ENCODE measurements around the gene LRR1.

LRR1 gene

DNA sequence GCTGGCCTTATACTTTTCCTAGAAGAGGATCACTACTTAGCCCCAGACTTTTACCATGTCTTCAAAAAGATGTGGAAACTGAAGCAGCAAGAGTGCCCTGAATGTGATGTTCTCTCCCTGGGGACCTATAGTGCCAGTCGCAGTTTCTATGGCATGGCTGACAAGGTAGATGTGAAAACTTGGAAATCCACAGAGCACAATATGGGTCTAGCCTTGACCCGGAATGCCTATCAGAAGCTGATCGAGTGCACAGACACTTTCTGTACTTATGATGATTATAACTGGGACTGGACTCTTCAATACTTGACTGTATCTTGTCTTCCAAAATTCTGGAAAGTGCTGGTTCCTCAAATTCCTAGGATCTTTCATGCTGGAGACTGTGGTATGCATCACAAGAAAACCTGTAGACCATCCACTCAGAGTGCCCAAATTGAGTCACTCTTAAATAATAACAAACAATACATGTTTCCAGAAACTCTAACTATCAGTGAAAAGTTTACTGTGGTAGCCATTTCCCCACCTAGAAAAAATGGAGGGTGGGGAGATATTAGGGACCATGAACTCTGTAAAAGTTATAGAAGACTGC lies 23.4 kb downstream of the LRR1 start:
- DNase-seq (ENCODE audit: low read depth, low spot score), result no peak
- peak overlapping the region; percentile 93 for H3K4me3 ChIP-seq (ENCODE audit: low read depth, low read length)
- TF ChIP-seq, protein P1, sequence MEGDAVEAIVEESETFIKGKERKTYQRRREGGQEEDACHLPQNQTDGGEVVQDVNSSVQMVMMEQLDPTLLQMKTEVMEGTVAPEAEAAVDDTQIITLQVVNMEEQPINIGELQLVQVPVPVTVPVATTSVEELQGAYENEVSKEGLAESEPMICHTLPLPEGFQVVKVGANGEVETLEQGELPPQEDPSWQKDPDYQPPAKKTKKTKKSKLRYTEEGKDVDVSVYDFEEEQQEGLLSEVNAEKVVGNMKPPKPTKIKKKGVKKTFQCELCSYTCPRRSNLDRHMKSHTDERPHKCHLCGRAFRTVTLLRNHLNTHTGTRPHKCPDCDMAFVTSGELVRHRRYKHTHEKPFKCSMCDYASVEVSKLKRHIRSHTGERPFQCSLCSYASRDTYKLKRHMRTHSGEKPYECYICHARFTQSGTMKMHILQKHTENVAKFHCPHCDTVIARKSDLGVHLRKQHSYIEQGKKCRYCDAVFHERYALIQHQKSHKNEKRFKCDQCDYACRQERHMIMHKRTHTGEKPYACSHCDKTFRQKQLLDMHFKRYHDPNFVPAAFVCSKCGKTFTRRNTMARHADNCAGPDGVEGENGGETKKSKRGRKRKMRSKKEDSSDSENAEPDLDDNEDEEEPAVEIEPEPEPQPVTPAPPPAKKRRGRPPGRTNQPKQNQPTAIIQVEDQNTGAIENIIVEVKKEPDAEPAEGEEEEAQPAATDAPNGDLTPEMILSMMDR (IDR thresholded peaks at IDR 0.05; ENCODE audit: insufficient read depth, low read length, missing control alignments), result no peak
- ChIA-PET CTCF (interaction anchor here (0.7 to 6.6 kb wide), 6 partner anchors 10 to 230 kb away, joined by 3 to 44 read pairs (median 6); partner anchors contain the start of genes DNAAF2, NEMF and RPS29), POLR2A (no interaction called here)

DNA sequence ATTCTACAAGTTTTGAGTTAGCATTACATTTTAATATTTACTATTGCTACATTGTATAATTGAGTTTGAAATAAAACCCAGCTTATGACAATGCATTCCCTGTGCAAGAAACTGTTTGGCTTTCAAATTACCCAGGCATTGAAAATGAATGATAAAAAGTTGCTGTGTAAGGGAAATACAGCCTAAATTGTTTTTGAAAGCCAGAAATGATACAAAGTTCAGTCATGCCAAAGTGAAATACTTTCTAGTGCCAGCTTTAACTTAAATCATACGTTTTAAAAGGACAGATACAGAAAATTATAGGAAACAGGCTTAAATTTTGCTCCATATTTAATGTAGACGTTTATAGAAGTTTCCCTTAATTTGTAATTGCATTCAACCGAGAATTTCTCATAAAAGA lies 24.6 kb downstream of the LRR1 start:
- ChIA-PET CTCF (interaction anchor here (2.0 to 6.6 kb wide), 3 partner anchors 9 to 37 kb away, joined by 7 to 44 read pairs (median 30); partner anchors contain the start of genes DNAAF2 and RPS29), POLR2A (interaction anchor here (0.6 kb wide), 1 partner anchor 18 kb away, joined by 3 read pairs; no protein-coding TSS in a partner anchor)
- H3K4me3 ChIP-seq (ENCODE audit: low read depth, low read length), result peak overlapping the region; percentile 2; the same call in 1 of the 2 replicates
- TF ChIP-seq, protein P1 (IDR thresholded peaks at IDR 0.05; ENCODE audit: insufficient read depth, low read length, missing control alignments), result no peak
- DNase-seq (ENCODE audit: low read depth, low spot score), result no peak

DNA sequence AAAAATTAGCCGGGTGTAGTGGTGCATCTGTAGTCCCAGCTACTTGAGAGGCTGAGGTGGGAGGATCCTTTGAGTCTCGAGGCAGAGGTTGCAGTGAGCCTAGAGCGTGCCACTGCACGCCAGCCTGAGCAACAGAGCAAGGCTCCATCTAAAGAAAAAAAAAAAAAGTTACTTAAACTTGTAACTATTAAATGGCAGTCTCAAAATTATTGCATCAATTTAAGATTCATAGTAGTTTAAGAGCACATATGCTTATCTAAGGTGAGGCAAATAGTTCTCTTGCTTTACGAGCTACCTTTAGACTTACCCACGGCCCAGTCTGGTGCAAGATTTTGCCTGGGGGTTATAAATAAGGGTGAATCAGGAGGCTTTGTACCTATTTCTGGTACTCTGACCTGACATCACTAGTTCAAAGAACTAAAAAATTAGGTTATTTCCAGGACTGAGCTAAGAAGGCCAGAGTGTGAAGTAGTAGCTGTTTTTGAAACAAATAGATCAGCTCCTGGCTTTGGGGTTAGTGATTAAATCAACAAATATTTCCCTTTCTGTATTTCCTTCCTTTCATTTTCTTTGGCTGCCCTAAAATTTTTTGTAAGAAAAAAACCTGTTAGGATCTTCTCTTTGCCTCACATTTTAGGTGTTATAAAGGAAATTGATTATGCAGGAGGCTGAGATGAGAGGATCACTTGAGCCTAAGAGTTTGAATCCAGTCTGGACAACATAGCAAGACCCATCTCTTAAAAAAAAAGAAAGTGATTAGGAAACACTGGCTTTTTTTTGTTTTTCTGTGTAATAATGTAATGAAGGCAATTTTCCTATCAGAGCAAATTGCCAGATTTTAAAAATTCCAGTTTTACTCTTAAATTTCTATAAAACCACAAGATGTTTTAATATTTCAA lies 25.4 kb downstream of the LRR1 start:
- DNase-seq (ENCODE audit: low read depth, low spot score), result no peak
- TF ChIP-seq, protein P1 (IDR thresholded peaks at IDR 0.05; ENCODE audit: insufficient read depth, low read length, missing control alignments), result no peak
- ChIA-PET CTCF (interaction anchor here (1.6 to 6.6 kb wide), 4 partner anchors 8 to 163 kb away, joined by 3 to 44 read pairs (median 18); partner anchors contain the start of genes DNAAF2 and RPS29), POLR2A (interaction anchor here (0.6 to 0.9 kb wide), 2 partner anchors 10 to 19 kb away, joined by 3 read pairs; no protein-coding TSS in a partner anchor)
- no peak overlapping the region for H3K4me3 ChIP-seq (ENCODE audit: low read depth, low read length)

DNA sequence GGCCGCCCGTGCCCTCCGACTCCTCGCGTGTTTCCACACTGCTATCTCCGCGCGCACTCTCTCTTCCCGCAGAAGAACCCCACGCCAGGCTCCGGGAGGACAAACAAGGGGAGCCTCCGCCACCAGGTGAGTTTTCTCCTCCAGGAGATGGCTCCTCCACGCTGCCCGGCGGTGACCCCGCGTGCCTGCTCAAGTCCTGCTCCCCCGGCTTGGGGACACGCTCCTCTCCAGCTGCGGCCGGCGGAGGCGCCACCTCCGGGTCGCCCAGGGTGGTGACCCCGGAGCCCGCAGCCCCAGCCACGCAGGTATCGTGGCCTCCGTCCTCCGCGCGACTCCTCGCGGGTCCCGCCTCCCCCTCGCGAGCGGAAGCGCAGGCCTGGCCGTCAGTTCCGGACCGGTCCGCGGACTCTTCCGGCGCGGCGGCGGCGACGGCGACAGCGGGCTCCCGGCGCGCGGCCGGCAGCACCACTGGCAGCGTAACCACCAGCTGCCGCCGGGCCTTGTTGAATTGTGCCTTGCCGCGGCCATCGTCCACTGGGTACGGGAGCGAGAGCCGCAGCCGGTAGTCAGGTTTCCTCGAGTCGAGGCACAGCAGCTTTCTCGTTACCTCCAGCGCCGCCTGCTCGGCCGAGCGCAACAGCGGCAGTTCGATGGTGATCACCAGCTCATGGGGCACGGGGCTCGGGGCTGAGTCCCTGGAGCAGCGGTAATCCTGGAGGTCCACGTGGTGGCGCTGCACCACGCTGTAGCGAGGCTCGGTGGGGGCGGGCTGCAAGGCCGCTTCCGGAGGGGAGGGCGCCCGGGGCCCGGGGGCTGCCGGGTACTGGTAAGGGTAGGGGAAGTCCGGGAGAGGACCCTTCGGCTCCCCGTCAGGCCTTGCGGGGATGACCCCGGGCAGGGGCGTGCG lies 35.2 kb downstream of the LRR1 start:
- peak; percentile 56 for DNase-seq (ENCODE audit: low read depth, low spot score)

More for the DNA sequence above, 35.2 kb downstream of the LRR1 start:
- H3K4me3 ChIP-seq (ENCODE audit: low read depth, low read length), result peak overlapping the region; percentile 81
- TF ChIP-seq, protein P1 (IDR thresholded peaks at IDR 0.05; ENCODE audit: insufficient read depth, low read length, missing control alignments), result peak; percentile 93
- ChIA-PET CTCF (interaction anchor here (0.6 to 2.6 kb wide), 28 partner anchors 9 to 229 kb away, joined by 3 to 44 read pairs (median 5); partner anchors contain the start of genes KLHDC2, MGAT2, NEMF and RPL36AL), POLR2A (interaction anchor here (1.0 to 2.3 kb wide), 7 partner anchors 9 to 228 kb away, joined by 3 to 23 read pairs (median 5); partner anchors contain the start of genes KLHDC2, MGAT2, NEMF and RPL36AL)
